SH-SY5Y (cell line): Measurements from ENCODE around the gene PKD2L1.

ENCODE experiments used
- GATA2 ChIP-seq: IDR thresholded peaks from 2 replicates; pipeline ENCODE4 v1.6.1; 2011; ENCODE audit warnings: mild to moderate bottlenecking, low read depth, low read length
- GATA3 ChIP-seq: IDR thresholded peaks from 2 replicates; pipeline ENCODE4 v1.6.1; 2011; ENCODE audit warnings: low read depth, mild to moderate bottlenecking, low read length, moderate library complexity

DNA sequence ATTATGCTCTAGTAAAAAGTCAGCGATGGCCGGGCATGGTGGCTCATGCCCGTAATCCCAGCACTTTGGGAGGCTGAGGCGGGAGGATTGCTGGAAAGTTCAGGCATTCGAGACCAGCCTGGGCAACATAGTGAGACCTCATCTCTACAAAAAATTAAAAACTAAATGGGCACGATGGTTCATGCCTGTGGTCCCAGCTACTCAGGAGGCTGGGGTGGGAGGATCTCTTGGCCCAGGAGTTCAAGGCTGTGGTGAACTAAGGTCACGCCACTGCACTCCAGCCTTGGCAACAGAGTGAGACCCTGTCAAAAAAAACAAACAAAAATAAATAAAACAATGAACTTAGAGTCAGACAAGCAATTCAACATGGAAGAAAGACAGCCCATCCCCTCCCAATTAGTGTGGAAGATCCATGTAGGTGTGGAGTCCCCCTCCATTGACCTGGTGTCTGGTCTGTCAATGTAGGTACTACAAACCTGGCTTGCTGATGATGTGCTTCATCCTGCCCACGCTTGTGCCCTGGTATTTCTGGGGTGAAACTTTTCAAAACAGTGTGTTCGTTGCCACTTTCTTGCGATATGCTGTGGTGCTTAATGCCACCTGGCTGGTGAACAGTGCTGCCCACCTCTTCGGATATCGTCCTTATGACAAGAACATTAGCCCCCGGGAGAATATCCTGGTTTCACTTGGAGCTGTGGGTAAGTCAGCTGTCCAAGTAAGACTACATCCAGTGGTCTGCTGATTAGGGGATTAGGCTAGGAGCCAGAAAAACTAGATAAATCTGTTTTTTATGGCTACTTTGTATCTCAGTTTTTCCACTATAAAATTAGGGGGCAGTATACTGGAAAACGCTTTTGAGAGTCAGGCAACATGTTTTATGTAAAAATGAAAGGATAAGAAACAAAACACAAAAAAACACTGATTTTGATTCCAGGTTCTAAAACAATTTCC is 26.3 kb upstream of the PKD2L1 start:
- TF ChIP-seq GATA2, result no peak
- no peak for TF ChIP-seq GATA3
